Left renal cortex interstitium (tissue), 4 donors: ENCODE data around the gene NFKBIB. TPM values are rescaled to one million over a fixed set of nuclear protein-coding genes. Genes with fewer than 3 reads are reported as not detected.

Source experiments
- DNase-seq, 4 donors: peaks; one replicate each; pipeline ENCODE4 v3.0.0-alpha.2; 2013; ENCODE audit warnings: low read depth in 4 of 4, low spot score in 2 of 4, missing footprints in 1 of 4
- polyA plus RNA-seq, 4 donors: library from polyadenylated mRNA; unstranded; fragments of 120-200 nt; gene quantifications; one replicate each; pipeline ENCODE4 v1.2.1, GENCODE V29; 2013; ENCODE audit not compliant: insufficient read length in 4 of 4

NFKBIB gene
- polyA plus RNA-seq, 4 donors, result 8.2 to 13.4 (median 11.4) TPM

GRCh38 chr19:38952395-38953165 is 52.8 kb downstream of the NFKBIB start:
- peak in 3 of 4 donors; percentile 45 to 68 (median 57) for DNase-seq

GRCh38 chr19:38953677-38954076 is 53.9 kb downstream of the NFKBIB start:
- DNase-seq, result no peak

- DNase-seq, result no peak
Measured at GRCh38 chr19:38956264-38956663, 56.5 kb downstream of the NFKBIB start.

- DNase-seq, result no peak
Measured at GRCh38 chr19:38958301-38958700, 58.5 kb downstream of the NFKBIB start.

Other genes starting within 250 kb of the NFKBIB start
- 10 to 100 TPM in 2 of 4 donors, 1 to 10 TPM in 2; 4.6 to 11.3 (median 7.4) TPM for gene CAPN12, start 155.5 kb upstream of the NFKBIB start, polyA plus RNA-seq
- 1 to 10 TPM in 1 of 4 donors, under 1 TPM in 2, not detected in 1; 0.41 to 1.4 (median 0.71) TPM for gene LGALS7, start 126.5 kb upstream of the NFKBIB start, polyA plus RNA-seq
- 1 to 10 TPM in 2 of 4 donors, under 1 TPM in 1, not detected in 1; 0.95 to 3.2 (median 1.4) TPM for gene LGALS7B, start 110.8 kb upstream of the NFKBIB start, polyA plus RNA-seq
- gene LGALS4, start 87.0 kb upstream of the NFKBIB start, polyA plus RNA-seq, result 1 to 10 TPM in 3 of 4 donors, under 1 TPM in 1; 0.97 to 3.0 (median 2.0) TPM
- gene ECH1, start 68.2 kb upstream of the NFKBIB start, polyA plus RNA-seq, result 100 to 1,000 TPM; 149 to 161 (median 153) TPM
- 100 to 1,000 TPM; 434 to 500 (median 466) TPM for gene HNRNPL, start 50.0 kb upstream of the NFKBIB start, polyA plus RNA-seq
- 10 to 100 TPM in 1 of 4 donors, 1 to 10 TPM in 3; 7.1 to 10.0 (median 8.3) TPM for gene RINL, start 21.7 kb upstream of the NFKBIB start, polyA plus RNA-seq
- 10 to 100 TPM; 37.9 to 53.1 (median 43.9) TPM for gene SIRT2, start 351 bp upstream of the NFKBIB start, polyA plus RNA-seq
- 1 to 10 TPM in 2 of 4 donors, under 1 TPM in 2; 0.47 to 1.5 (median 1.1) TPM for gene CCER2, start 12.2 kb downstream of the NFKBIB start, polyA plus RNA-seq
- 10 to 100 TPM; 31.3 to 72.0 (median 53.4) TPM for gene SARS2, start 30.8 kb downstream of the NFKBIB start, polyA plus RNA-seq
- gene MRPS12, start 31.0 kb downstream of the NFKBIB start, polyA plus RNA-seq, result 10 to 100 TPM; 17.7 to 37.4 (median 26.9) TPM
- 10 to 100 TPM; 51.3 to 93.4 (median 81.1) TPM for gene FBXO17, start 75.8 kb downstream of the NFKBIB start, polyA plus RNA-seq
- 1 to 10 TPM; 6.1 to 9.8 (median 7.8) TPM for gene FBXO27, start 132.6 kb downstream of the NFKBIB start, polyA plus RNA-seq
- gene ACP7, start 184.4 kb downstream of the NFKBIB start, polyA plus RNA-seq, result 1 to 10 TPM in 1 of 4 donors, under 1 TPM in 3; 0.13 to 1.5 (median 0.56) TPM
- 10 to 100 TPM; 42.6 to 80.8 (median 71.0) TPM for gene PAK4, start 225.8 kb downstream of the NFKBIB start, polyA plus RNA-seq